ENCODE data around the gene RAD54L.

GRCh38 chr1:46204406-46204742 is 43.2 kb upstream of the RAD54L start:
- TF ChIP-seq, protein P1, sequence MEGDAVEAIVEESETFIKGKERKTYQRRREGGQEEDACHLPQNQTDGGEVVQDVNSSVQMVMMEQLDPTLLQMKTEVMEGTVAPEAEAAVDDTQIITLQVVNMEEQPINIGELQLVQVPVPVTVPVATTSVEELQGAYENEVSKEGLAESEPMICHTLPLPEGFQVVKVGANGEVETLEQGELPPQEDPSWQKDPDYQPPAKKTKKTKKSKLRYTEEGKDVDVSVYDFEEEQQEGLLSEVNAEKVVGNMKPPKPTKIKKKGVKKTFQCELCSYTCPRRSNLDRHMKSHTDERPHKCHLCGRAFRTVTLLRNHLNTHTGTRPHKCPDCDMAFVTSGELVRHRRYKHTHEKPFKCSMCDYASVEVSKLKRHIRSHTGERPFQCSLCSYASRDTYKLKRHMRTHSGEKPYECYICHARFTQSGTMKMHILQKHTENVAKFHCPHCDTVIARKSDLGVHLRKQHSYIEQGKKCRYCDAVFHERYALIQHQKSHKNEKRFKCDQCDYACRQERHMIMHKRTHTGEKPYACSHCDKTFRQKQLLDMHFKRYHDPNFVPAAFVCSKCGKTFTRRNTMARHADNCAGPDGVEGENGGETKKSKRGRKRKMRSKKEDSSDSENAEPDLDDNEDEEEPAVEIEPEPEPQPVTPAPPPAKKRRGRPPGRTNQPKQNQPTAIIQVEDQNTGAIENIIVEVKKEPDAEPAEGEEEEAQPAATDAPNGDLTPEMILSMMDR (IDR thresholded peaks at IDR 0.05; ENCODE audit: low read depth, low read length) = no peak
- TF ChIP-seq EZH2phosphoT487 (IDR thresholded peaks at IDR 0.05; ENCODE audit: low read depth) = no peak

Measured in OCI-LY3 (cell line).